HepG2 (cell line): ENCODE data around the gene JUND. TPM values are rescaled to one million over a fixed set of nuclear protein-coding genes. Genes with fewer than 3 reads are reported as not detected.
A peak's percentile ranks its signal among the peaks of the same experiment; 100 is the strongest.

Experiments
- ATF3 ChIP-seq: sonication (generic); formaldehyde crosslinking; IDR thresholded peaks from 2 replicates; pipeline ENCODE4 v1.4.0; 2020; ENCODE audit warnings: missing genetic modification reagents
- ATF7 ChIP-seq, 2 experiments: fragments of 450-650 bp in 1 of 2; sonication (generic) in 1 of 2; formaldehyde crosslinking in 1 of 2; IDR thresholded peaks; 2 replicates each; pipeline versions ENCODE4 v1.4.0 to v1.6.1; 2016 to 2020; ENCODE audit warnings: antibody characterized with exemption in 1 of 2, mild to moderate bottlenecking in 1 of 2, missing genetic modification reagents in 1 of 2
- CBX2 ChIP-seq, 2 experiments: fragments of 200-600 bp in 1 of 2; sonication (generic); formaldehyde crosslinking in 1 of 2; IDR thresholded peaks; 2 replicates each; pipeline versions ENCODE4 v1.7.0 to v1.8.1; 2018 to 2022; ENCODE audit warnings: low read depth in 2 of 2, low read length in 1 of 2, mild to moderate bottlenecking in 1 of 2, missing genetic modification reagents in 1 of 2
- EHMT2 ChIP-seq: fragments of 200-600 bp; sonication (generic); IDR thresholded peaks from 2 replicates; pipeline ENCODE4 v1.7.0; 2017; ENCODE audit warnings: antibody characterized with exemption, low read depth, low read length, borderline replicate concordance
- ELF1 ChIP-seq: sonication (generic); formaldehyde crosslinking; IDR thresholded peaks from 2 replicates; pipeline ENCODE4 v1.4.0; 2020; ENCODE audit warnings: missing genetic modification reagents
- FOXM1 ChIP-seq: sonication (generic); formaldehyde crosslinking; IDR thresholded peaks from 2 replicates; pipeline ENCODE4 v1.5.0; 2020; ENCODE audit warnings: missing genetic modification reagents
- POLR2G ChIP-seq: fragments of 200-400 bp; formaldehyde crosslinking; IDR thresholded peaks from 2 replicates; pipeline ENCODE4 v1.6.1; 2018; ENCODE audit warnings: mild to moderate bottlenecking, low read depth, low read length, moderate library complexity
- RBAK ChIP-seq: sonication (generic); formaldehyde crosslinking; IDR thresholded peaks from 2 replicates; pipeline ENCODE4 v1.5.1; 2020; ENCODE audit warnings: mild to moderate bottlenecking, missing genetic modification reagents
- SP2 ChIP-seq: sonication (generic); formaldehyde crosslinking; IDR thresholded peaks from 2 replicates; pipeline ENCODE4 v1.5.1; 2020; ENCODE audit warnings: mild to moderate bottlenecking, missing genetic modification reagents
- SUZ12 ChIP-seq: fragments of 150-350 bp; IDR thresholded peaks from 2 replicates; pipeline ENCODE4 v1.6.1; 2014; ENCODE audit warnings: low read depth, low read length
- THAP11 ChIP-seq: IDR thresholded peaks from 2 replicates; pipeline ENCODE4 v1.6.1; 2016; ENCODE audit warnings: missing biosample characterization, missing genetic modification reagents
- YEATS2 ChIP-seq: sonication (generic); formaldehyde crosslinking; IDR thresholded peaks from 2 replicates; pipeline ENCODE4 v1.4.0; 2020; ENCODE audit warnings: missing genetic modification reagents, borderline replicate concordance
- ZFP41 ChIP-seq: sonication (generic); formaldehyde crosslinking; IDR thresholded peaks from 2 replicates; pipeline ENCODE4 v1.4.0; 2020; ENCODE audit warnings: mild to moderate bottlenecking, missing genetic modification reagents, borderline replicate concordance
- ZGPAT ChIP-seq: IDR thresholded peaks from 2 replicates; pipeline ENCODE4 v1.6.1; 2016; ENCODE audit warnings: mild to moderate bottlenecking
- ZNF331 ChIP-seq: sonication (generic); formaldehyde crosslinking; IDR thresholded peaks from 2 replicates; pipeline ENCODE4 v1.4.0; 2020; ENCODE audit warnings: missing genetic modification reagents
- ZNF644 ChIP-seq: IDR thresholded peaks from 2 replicates; pipeline ENCODE4 v1.6.1; 2016; ENCODE audit warnings: low read depth
- ZNF747 ChIP-seq: sonication (generic); formaldehyde crosslinking; IDR thresholded peaks from 2 replicates; pipeline ENCODE4 v1.8.1; 2023; ENCODE audit warnings: missing genetic modification reagents, mild to moderate bottlenecking, borderline replicate concordance
- ZSCAN12 ChIP-seq: sonication (generic); formaldehyde crosslinking; IDR thresholded peaks from 2 replicates; pipeline ENCODE4 v1.9.0; 2021; ENCODE audit warnings: mild to moderate bottlenecking, missing genetic modification reagents
- polyA plus RNA-seq, 8 experiments: library from polyadenylated mRNA; depleted of rRNA in 3 of 8; stranded (reverse) in 7 of 8; unstranded in 1 of 8; fragments of >200 nt; fragmentation: Illumina TruSeq in 4 of 8; extraction: Trizol in 4 of 8; gene quantifications; 2 replicates each; pipeline versions ENCODE4 v1.2.1 to v1.2.3, GENCODE V29; 2011 to 2016; ENCODE audit warnings: low read depth in 4 of 8, missing spikeins in 1 of 8, mixed read lengths in 1 of 8; ENCODE audit not compliant: insufficient read depth in 1 of 8
- total RNA-seq, 5 experiments: library from RNA; depleted of rRNA; stranded (reverse); fragments of >200 nt; fragmentation: Illumina TruSeq; extraction: Trizol; gene quantifications; 2 replicates each; pipeline ENCODE4 v1.2.3, GENCODE V29; 2016; ENCODE audit warnings: low read depth in 1 of 5
- TF ChIP-seq, protein P1 (sequence below): sonication (generic); formaldehyde crosslinking; conservative IDR thresholded peaks from 2 replicates; pipeline ENCODE4 v1.8.0; 2022; ENCODE audit warnings: low read depth, missing genetic modification reagents
- TF ChIP-seq, protein P2 (sequence below), 2 experiments: sonication (generic) in 1 of 2; formaldehyde crosslinking in 1 of 2; IDR thresholded peaks; 2 replicates each; pipeline versions ENCODE4 v1.5.1 to v1.6.1; 2011 to 2020; ENCODE audit warnings: borderline replicate concordance in 1 of 2, low read depth in 1 of 2, low read length in 1 of 2, mild to moderate bottlenecking in 1 of 2, missing genetic modification reagents in 1 of 2, moderate library complexity in 1 of 2
- TF ChIP-seq, protein P3 (sequence below): sonication (generic); formaldehyde crosslinking; IDR thresholded peaks from 2 replicates; pipeline ENCODE4 v1.5.0; 2020; ENCODE audit warnings: mild to moderate bottlenecking, missing genetic modification reagents

Gene JUND
- total and polyA plus RNA-seq, 2 of the 13 experiments (the other 11 are each of a cell fraction or from before 2014, with no cell fraction given) = 41.2 to 59.8 TPM

GRCh38 chr19:18317961-18318800 is 36.8 kb upstream of the JUND start (continued):
- TF ChIP-seq ELF1 = peak; percentile 77
- TF ChIP-seq ATF3 (CRISPR knock-in tag) = no peak
- TF ChIP-seq, protein P1, sequence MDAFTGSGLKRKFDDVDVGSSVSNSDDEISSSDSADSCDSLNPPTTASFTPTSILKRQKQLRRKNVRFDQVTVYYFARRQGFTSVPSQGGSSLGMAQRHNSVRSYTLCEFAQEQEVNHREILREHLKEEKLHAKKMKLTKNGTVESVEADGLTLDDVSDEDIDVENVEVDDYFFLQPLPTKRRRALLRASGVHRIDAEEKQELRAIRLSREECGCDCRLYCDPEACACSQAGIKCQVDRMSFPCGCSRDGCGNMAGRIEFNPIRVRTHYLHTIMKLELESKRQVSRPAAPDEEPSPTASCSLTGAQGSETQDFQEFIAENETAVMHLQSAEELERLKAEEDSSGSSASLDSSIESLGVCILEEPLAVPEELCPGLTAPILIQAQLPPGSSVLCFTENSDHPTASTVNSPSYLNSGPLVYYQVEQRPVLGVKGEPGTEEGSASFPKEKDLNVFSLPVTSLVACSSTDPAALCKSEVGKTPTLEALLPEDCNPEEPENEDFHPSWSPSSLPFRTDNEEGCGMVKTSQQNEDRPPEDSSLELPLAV (CRISPR knock-in tag) = no peak
- TF ChIP-seq THAP11 = no peak
- TF ChIP-seq POLR2G = peak; percentile 63; the same call in 1 of the 2 replicates
- TF ChIP-seq, protein P2, sequence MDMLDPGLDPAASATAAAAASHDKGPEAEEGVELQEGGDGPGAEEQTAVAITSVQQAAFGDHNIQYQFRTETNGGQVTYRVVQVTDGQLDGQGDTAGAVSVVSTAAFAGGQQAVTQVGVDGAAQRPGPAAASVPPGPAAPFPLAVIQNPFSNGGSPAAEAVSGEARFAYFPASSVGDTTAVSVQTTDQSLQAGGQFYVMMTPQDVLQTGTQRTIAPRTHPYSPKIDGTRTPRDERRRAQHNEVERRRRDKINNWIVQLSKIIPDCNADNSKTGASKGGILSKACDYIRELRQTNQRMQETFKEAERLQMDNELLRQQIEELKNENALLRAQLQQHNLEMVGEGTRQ (IDR thresholded peaks at IDR 0.05; ENCODE audit: low read depth, low read length) = no peak
- TF ChIP-seq, protein P2 (CRISPR knock-in tag; IDR thresholded peaks at IDR 0.05; ENCODE audit: borderline replicate concordance) = no peak
- no peak for TF ChIP-seq ATF7 (IDR thresholded peaks at IDR 0.05)
- TF ChIP-seq ATF7 (CRISPR knock-in tag; IDR thresholded peaks at IDR 0.05) = peak; percentile 62; the same call in 1 of the 2 replicates
- TF ChIP-seq RBAK (CRISPR knock-in tag) = no peak
- no peak for TF ChIP-seq SUZ12
- TF ChIP-seq EHMT2 = no peak
- TF ChIP-seq, protein P3, sequence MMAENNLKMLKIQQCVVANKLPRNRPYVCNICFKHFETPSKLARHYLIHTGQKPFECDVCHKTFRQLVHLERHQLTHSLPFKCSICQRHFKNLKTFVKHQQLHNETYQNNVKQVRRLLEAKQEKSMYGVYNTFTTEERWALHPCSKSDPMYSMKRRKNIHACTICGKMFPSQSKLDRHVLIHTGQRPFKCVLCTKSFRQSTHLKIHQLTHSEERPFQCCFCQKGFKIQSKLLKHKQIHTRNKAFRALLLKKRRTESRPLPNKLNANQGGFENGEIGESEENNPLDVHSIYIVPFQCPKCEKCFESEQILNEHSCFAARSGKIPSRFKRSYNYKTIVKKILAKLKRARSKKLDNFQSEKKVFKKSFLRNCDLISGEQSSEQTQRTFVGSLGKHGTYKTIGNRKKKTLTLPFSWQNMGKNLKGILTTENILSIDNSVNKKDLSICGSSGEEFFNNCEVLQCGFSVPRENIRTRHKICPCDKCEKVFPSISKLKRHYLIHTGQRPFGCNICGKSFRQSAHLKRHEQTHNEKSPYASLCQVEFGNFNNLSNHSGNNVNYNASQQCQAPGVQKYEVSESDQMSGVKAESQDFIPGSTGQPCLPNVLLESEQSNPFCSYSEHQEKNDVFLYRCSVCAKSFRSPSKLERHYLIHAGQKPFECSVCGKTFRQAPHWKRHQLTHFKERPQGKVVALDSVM = peak; percentile 90
- TF ChIP-seq YEATS2 (CRISPR knock-in tag) = peak; percentile 23; the same call in 1 of the 2 replicates
- TF ChIP-seq ZFP41 = peak; percentile 37; the same call in 1 of the 2 replicates
- no peak; the same call in 1 of the 2 replicates for TF ChIP-seq ZNF644
- TF ChIP-seq ZGPAT (CRISPR knock-in tag) = peak; percentile 64; the same call in 1 of the 2 replicates
- no peak for TF ChIP-seq SP2
- TF ChIP-seq ZSCAN12 (CRISPR knock-in tag) = no peak
- TF ChIP-seq ZNF747 (CRISPR knock-in tag) = no peak
- TF ChIP-seq FOXM1 = no peak
- TF ChIP-seq ZNF331 (CRISPR knock-in tag) = 0 out of 2 replicates have a peak, but pooled peaks have one; percentile 29
- no peak for TF ChIP-seq CBX2 (IDR thresholded peaks at IDR 0.05; ENCODE audit: low read depth, low read length)
- no peak for TF ChIP-seq CBX2 (CRISPR knock-in tag; IDR thresholded peaks at IDR 0.05; ENCODE audit: low read depth)
